ENCODE data around the gene HPD.

DNA sequence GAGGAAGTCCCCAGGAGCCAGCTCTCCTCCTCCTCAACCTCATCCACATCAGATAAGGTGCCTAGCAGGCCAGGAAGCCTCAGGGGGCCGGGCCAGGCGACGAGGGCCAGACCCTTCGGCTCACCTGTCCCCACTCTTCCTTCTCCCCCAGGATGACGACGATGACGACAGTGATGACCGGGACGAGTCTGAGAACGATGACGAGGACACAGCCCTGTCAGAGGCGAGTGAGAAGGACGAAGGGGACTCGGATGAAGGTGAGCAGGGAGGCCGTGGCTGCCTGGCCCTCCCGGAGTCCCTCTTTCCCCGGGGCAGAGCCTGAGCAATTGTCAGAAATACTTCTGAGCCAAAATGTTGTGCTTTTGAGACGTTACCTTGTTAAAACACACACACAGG is 41.0 kb downstream of the HPD start:
- TF ChIP-seq CTCF (IDR thresholded peaks at IDR 0.05) (no peak), POLR2A (IDR thresholded peaks at IDR 0.05) (no peak), EP300 (IDR thresholded peaks at IDR 0.05) (no peak)
